Mesothelial cell of epicardium (in vitro differentiated cells): Measurements from ENCODE around the gene SNED1. TPM values are rescaled to one million over a fixed set of nuclear protein-coding genes. Genes with fewer than 3 reads are reported as not detected.

ENCODE experiments used
- DNase-seq, 2 experiments: peaks; one replicate each; pipeline ENCODE4 v3.0.0; 2021; ENCODE audit warnings: low spot score in 2 of 2; ENCODE audit not compliant: unreplicated experiment in 2 of 2
- H3K27ac Mint-ChIP-seq: 2 replicates; pipeline ENCODE4 v1.8.0; 2021; ENCODE audit warnings: mixed read lengths
- H3K27me3 Mint-ChIP-seq: 2 replicates; pipeline ENCODE4 v1.8.0; 2021; ENCODE audit warnings: low read depth, mixed read lengths
- H3K36me3 Mint-ChIP-seq: 2 replicates; pipeline ENCODE4 v1.8.0; 2021; ENCODE audit warnings: mixed read lengths
- H3K4me1 Mint-ChIP-seq: 2 replicates; pipeline ENCODE4 v1.8.0; 2021; ENCODE audit warnings: mixed read lengths
- H3K4me3 Mint-ChIP-seq: 2 replicates; pipeline ENCODE4 v1.8.0; 2021; ENCODE audit warnings: mild to moderate bottlenecking, moderate library complexity, mixed read lengths
- H3K9me3 Mint-ChIP-seq: 2 replicates; pipeline ENCODE4 v1.8.0; 2021; ENCODE audit warnings: mixed read lengths
- total RNA-seq: library from RNA; stranded (reverse); gene quantifications from 3 replicates; pipeline ENCODE4 v1.2.1, GENCODE V29; 2021
- TF ChIP-seq, protein P1 (sequence below): fragments of 200-600 bp; sonication (generic); IDR thresholded peaks from one replicate; pipeline ENCODE4 v1.5.0; 2021; ENCODE audit warnings: antibody characterized with exemption; ENCODE audit not compliant: unreplicated experiment

Gene SNED1
- total RNA-seq, 1 donor from 2014 or later, result 9.4 TPM

DNA sequence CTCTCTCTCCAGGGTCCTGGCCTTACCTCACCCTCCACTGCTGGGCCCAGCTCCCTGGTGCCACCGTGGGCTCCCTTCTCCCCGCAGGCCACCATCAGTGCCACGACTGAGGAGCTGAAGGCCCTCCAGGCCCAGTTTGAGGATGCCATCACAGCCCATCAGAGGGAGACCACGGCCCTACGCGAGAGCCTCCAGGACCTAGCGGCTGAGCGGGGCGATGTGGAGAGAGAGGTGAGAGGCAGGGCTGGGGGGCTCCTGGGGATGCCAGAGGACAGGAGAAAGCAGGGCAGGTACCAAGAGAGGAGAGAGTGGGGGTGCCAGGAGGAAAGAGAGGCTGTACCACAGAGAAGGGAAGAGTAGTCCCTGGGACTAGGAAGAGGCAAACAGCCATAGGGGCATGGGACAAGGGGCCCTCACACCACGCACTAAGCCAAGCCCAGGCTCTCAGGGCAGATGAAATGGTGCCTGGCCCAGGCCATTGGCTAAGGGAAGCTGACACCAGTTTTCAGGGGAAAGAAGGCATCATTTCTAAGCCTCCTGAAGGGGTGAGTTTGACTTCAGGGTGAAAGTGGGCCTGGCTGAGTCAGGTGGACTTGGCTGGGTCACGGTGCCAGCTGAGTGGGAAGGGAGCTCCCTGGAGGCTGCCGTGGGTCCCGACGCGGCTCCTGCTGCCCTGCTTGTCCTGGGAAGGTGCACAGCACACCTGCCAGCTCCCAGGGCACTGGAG is 39.0 kb upstream of the SNED1 start:
- Mint-ChIP-seq H3K4me3 (no peak overlapping the region), H3K4me1 (peaks cover 3% of the 10 kb centered on the region), H3K27ac (peak overlapping the region; percentile 19), H3K36me3 (no peaks in the 10 kb centered on the region), H3K27me3 (peaks cover 14% of the 10 kb centered on the region), H3K9me3 (no peaks in the 10 kb centered on the region)
- TF ChIP-seq, protein P1, sequence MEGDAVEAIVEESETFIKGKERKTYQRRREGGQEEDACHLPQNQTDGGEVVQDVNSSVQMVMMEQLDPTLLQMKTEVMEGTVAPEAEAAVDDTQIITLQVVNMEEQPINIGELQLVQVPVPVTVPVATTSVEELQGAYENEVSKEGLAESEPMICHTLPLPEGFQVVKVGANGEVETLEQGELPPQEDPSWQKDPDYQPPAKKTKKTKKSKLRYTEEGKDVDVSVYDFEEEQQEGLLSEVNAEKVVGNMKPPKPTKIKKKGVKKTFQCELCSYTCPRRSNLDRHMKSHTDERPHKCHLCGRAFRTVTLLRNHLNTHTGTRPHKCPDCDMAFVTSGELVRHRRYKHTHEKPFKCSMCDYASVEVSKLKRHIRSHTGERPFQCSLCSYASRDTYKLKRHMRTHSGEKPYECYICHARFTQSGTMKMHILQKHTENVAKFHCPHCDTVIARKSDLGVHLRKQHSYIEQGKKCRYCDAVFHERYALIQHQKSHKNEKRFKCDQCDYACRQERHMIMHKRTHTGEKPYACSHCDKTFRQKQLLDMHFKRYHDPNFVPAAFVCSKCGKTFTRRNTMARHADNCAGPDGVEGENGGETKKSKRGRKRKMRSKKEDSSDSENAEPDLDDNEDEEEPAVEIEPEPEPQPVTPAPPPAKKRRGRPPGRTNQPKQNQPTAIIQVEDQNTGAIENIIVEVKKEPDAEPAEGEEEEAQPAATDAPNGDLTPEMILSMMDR, result no peak
- no peak for DNase-seq

GRCh38 chr2:240959941-240960308 is 38.5 kb upstream of the SNED1 start:
- H3K9me3 Mint-ChIP-seq, result no peaks in the 10 kb centered on the region
- H3K4me1 Mint-ChIP-seq, result peaks cover 3% of the 10 kb centered on the region
- TF ChIP-seq, protein P1, result no peak
- peak overlapping the region; percentile 61 for H3K27ac Mint-ChIP-seq
- H3K27me3 Mint-ChIP-seq, result peaks cover 8% of the 10 kb centered on the region
- no peaks in the 10 kb centered on the region for H3K36me3 Mint-ChIP-seq
- no peak overlapping the region for H3K4me3 Mint-ChIP-seq
- no peak for DNase-seq

DNA sequence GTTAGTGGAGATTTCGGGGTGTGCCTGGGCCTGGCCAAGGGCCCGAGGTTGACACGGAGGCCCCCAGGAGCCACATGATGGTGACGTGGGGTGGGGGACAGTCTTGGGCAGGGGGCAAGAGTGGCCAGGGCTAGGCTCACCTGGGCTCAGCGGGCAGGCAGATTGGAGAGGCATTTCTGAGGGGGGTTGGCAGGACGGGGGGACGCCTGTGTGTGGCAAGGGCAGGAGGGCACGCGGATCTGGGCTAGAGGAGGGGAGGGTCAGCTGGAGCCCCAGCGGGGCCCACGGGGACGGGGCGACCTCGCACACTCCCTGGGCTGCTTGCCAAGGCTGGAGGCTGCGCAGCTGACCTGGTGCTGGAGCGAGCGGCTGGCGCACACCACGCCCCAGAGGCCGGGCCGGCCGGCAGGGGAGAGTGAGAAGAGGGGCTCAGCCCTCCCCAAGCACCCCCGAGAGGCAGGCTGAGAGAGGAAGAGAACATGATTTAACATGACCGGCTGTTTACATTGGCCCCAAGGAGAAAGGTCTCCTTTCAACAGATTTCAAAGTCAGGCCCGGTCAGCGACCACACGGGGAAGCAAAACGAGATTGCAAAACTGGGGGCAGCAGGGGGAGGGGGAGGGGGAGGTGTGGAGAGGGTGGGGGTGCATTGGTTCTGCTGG is 38.0 kb upstream of the SNED1 start:
- TF ChIP-seq, protein P1, result no peak
- Mint-ChIP-seq H3K36me3 (no peaks in the 10 kb centered on the region), H3K27me3 (peaks cover 3% of the 10 kb centered on the region), H3K27ac (peak overlapping the region; percentile 73), H3K4me3 (no peak overlapping the region), H3K9me3 (no peaks in the 10 kb centered on the region), H3K4me1 (peaks cover 3% of the 10 kb centered on the region)
- peak; percentile 20 to 50 for DNase-seq

- Mint-ChIP-seq H3K27me3 (peaks cover 2% of the 10 kb centered on the region), H3K9me3 (no peaks in the 10 kb centered on the region), H3K4me3 (no peak overlapping the region), H3K4me1 (peaks cover 3% of the 10 kb centered on the region), H3K27ac (no peak overlapping the region), H3K36me3 (no peaks in the 10 kb centered on the region)
- DNase-seq, result peak in 1 of 2 experiments; percentile 39
- TF ChIP-seq, protein P1, result no peak
Observed at GRCh38 chr2:240960971-240961876, 37.2 kb upstream of the SNED1 start.

GRCh38 chr2:240961910-240962299 is 36.5 kb upstream of the SNED1 start:
- H3K4me3 Mint-ChIP-seq, result no peak overlapping the region
- TF ChIP-seq, protein P1, result no peak
- no peaks in the 10 kb centered on the region for H3K9me3 Mint-ChIP-seq
- H3K27ac Mint-ChIP-seq, result no peak overlapping the region
- no peaks in the 10 kb centered on the region for H3K27me3 Mint-ChIP-seq
- no peaks in the 10 kb centered on the region for H3K36me3 Mint-ChIP-seq
- peaks cover 3% of the 10 kb centered on the region for H3K4me1 Mint-ChIP-seq
- no peak for DNase-seq
